DMS 273 (cell line): ENCODE data around the gene FHL3.

ENCODE experiments used
- DNase-seq: peaks from one replicate; lab custom pipeline; 2025; ENCODE audit not compliant: unreplicated experiment; lab: John Stamatoyannopoulos, UW

FHL3 gene

GRCh38 chr1:38014724-38015424, 9.6 kb upstream of the FHL3 start:
- DNase-seq = no peak

- DNase-seq = peak; percentile 95
Observed at GRCh38 chr1:38014171-38014570, 8.9 kb upstream of the FHL3 start.

GRCh38 chr1:38013227-38013622, 7.9 kb upstream of the FHL3 start:
- no peak for DNase-seq

GRCh38 chr1:38012363-38013226, 7.3 kb upstream of the FHL3 start, which contains the start of gene UTP11:
UTP11 (plus strand) TSS chr1:38012734; CDS start chr1:38012803, 69 bp downstream.
- peak; percentile 100 for DNase-seq

GRCh38 chr1:38009841-38010180, 4.5 kb upstream of the FHL3 start:
- DNase-seq = no peak

GRCh38 chr1:38009088-38009840, 4.0 kb upstream of the FHL3 start:
- no peak for DNase-seq

GRCh38 chr1:38006008-38006828, 904 bp upstream of the FHL3 start:
- no peak for DNase-seq

GRCh38 chr1:38004284-38005108, 818 bp downstream of the FHL3 start:
- DNase-seq = no peak

- no peak for DNase-seq
Observed at GRCh38 chr1:38003261-38004250, 1.8 kb downstream of the FHL3 start.

- no peak for DNase-seq
Observed at GRCh38 chr1:38000529-38001455, 4.5 kb downstream of the FHL3 start.

GRCh38 chr1:38000233-38000528, 5.1 kb downstream of the FHL3 start:
- DNase-seq = no peak

- no peak for DNase-seq
Observed at GRCh38 chr1:37999430-38000232, 5.7 kb downstream of the FHL3 start.

- DNase-seq = no peak
Observed at GRCh38 chr1:37998913-37999429, 6.3 kb downstream of the FHL3 start.

- no peak for DNase-seq
Observed at GRCh38 chr1:37998089-37998808, 7.1 kb downstream of the FHL3 start.

GRCh38 chr1:37997256-37998088, 7.8 kb downstream of the FHL3 start:
- DNase-seq = no peak
